GM12891 (cell line): ENCODE measurements around the gene CSMD2.
"Not testable (repeated sequence)": the region's sequence is repeated elsewhere in the genome, so short reads cannot be mapped to it uniquely, and the experiment has no call there.

Experiments used
- DNase-seq: peaks from one replicate; pipeline ENCODE4 v3.0.0; 2011; ENCODE audit warnings: low spot score; ENCODE audit not compliant: insufficient read length
- FAIRE-seq: peaks from 2 replicates; lab custom pipeline; 2011; peaks lifted over from hg19 to GRCh38; lab: Jason Lieb, UNC
- PAX5 ChIP-seq: IDR thresholded peaks from 2 replicates; pipeline ENCODE4 v1.6.1; 2011; ENCODE audit warnings: low read length, moderate library complexity, mild to moderate bottlenecking; ENCODE audit not compliant: insufficient read depth, severe bottlenecking
- POLR2A ChIP-seq: IDR thresholded peaks from 2 replicates; pipeline ENCODE4 v1.6.1; 2011; ENCODE audit warnings: low read depth, low read length, control low read depth
- POLR2AphosphoS5 ChIP-seq: IDR thresholded peaks from 2 replicates; pipeline ENCODE4 v1.6.1; 2011; ENCODE audit warnings: low read depth, low read length, control low read depth
- POU2F2 ChIP-seq: IDR thresholded peaks from 2 replicates; pipeline ENCODE4 v1.6.1; 2011; ENCODE audit warnings: low read depth, mild to moderate bottlenecking, control low read depth, low read length, moderate library complexity
- SPI1 ChIP-seq: IDR thresholded peaks from 2 replicates; pipeline ENCODE4 v1.6.1; 2011; ENCODE audit warnings: low read depth, low read length, control low read depth
- TAF1 ChIP-seq: IDR thresholded peaks from 2 replicates; pipeline ENCODE4 v1.6.1; 2011; ENCODE audit warnings: low read depth, low read length, control low read depth

Gene CSMD2

GRCh38 chr1:33519240-33519884 is 645.7 kb downstream of the CSMD2 start:
- no peak for DNase-seq
- TF ChIP-seq SPI1: peak; percentile 29; the same call in 1 of the 2 replicates
- TF ChIP-seq POU2F2: no peak
- FAIRE-seq: no peak

GRCh38 chr1:33517596-33518250 is 647.3 kb downstream of the CSMD2 start:
- FAIRE-seq: no peak
- no peak for DNase-seq
- no peak for TF ChIP-seq TAF1
- no peak for TF ChIP-seq POLR2A
- no peak for TF ChIP-seq POLR2AphosphoS5
- TF ChIP-seq PAX5: no peak
- no peak for TF ChIP-seq POU2F2
- TF ChIP-seq SPI1: no peak

- TF ChIP-seq POLR2AphosphoS5: no peak
- TF ChIP-seq SPI1: no peak
- TF ChIP-seq POU2F2: no peak
- no peak for TF ChIP-seq POLR2A
- TF ChIP-seq PAX5: no peak
- no peak for TF ChIP-seq TAF1
- DNase-seq (no peak), FAIRE-seq (no peak)
Measured at GRCh38 chr1:33516891-33517567, 648.0 kb downstream of the CSMD2 start.

- no peak for FAIRE-seq
- TF ChIP-seq POU2F2: no peak
- no peak for DNase-seq
Measured at GRCh38 chr1:33516428-33516827, 648.6 kb downstream of the CSMD2 start.

GRCh38 chr1:33515607-33516006 is 649.4 kb downstream of the CSMD2 start:
- FAIRE-seq (no peak), DNase-seq (no peak)
- no peak for TF ChIP-seq PAX5
- TF ChIP-seq POU2F2: no peak
- TF ChIP-seq SPI1: no peak
- TF ChIP-seq POLR2A: no peak

GRCh38 chr1:33515112-33515511 is 649.9 kb downstream of the CSMD2 start:
- no peak for TF ChIP-seq SPI1
- no peak for TF ChIP-seq POLR2A
- TF ChIP-seq POU2F2: no peak
- FAIRE-seq: no peak
- DNase-seq: no peak

GRCh38 chr1:33512226-33513011 is 652.6 kb downstream of the CSMD2 start:
- TF ChIP-seq POU2F2: no peak
- TF ChIP-seq SPI1: no peak
- TF ChIP-seq POLR2AphosphoS5: no peak
- TF ChIP-seq POLR2A: no peak
- TF ChIP-seq TAF1: no peak
- TF ChIP-seq PAX5: no peak
- DNase-seq: no peak
- no peak for FAIRE-seq

GRCh38 chr1:33509276-33509675 is 655.8 kb downstream of the CSMD2 start:
- not testable (repeated sequence) for FAIRE-seq, DNase-seq

- DNase-seq: no peak
- TF ChIP-seq PAX5 (no peak), POLR2AphosphoS5 (no peak), POLR2A (no peak), TAF1 (no peak), SPI1 (no peak), POU2F2 (no peak)
- no peak for FAIRE-seq
Measured at GRCh38 chr1:33508151-33508550, 656.9 kb downstream of the CSMD2 start.

- FAIRE-seq (no peak), DNase-seq (no peak)
- TF ChIP-seq TAF1: no peak
- TF ChIP-seq POLR2AphosphoS5: no peak
- TF ChIP-seq POU2F2: no peak
- no peak for TF ChIP-seq POLR2A
- TF ChIP-seq PAX5: no peak
- no peak for TF ChIP-seq SPI1
Measured at GRCh38 chr1:33507661-33508060, 657.4 kb downstream of the CSMD2 start.
